Astrocyte of the hippocampus (primary cell): Measurements from ENCODE around the gene RNU6-7.

Experiments used
- DNase-seq: peaks from one replicate; pipeline ENCODE4 v3.0.0; 2011; ENCODE audit warnings: low read depth, low spot score

Gene RNU6-7

GRCh38 chr14:32205554-32205953 lies 3.7 kb downstream of the RNU6-7 start:
- no peak for DNase-seq

- DNase-seq: no peak
Observed at GRCh38 chr14:32205984-32206383, 4.1 kb downstream of the RNU6-7 start.

- no peak for DNase-seq
Observed at GRCh38 chr14:32206552-32206951, 4.7 kb downstream of the RNU6-7 start.

GRCh38 chr14:32208490-32208889 lies 6.6 kb downstream of the RNU6-7 start:
- no peak for DNase-seq

GRCh38 chr14:32209471-32209870 lies 7.6 kb downstream of the RNU6-7 start:
- no peak for DNase-seq

GRCh38 chr14:32211068-32211404 lies 9.2 kb downstream of the RNU6-7 start:
- no peak for DNase-seq

- no peak for DNase-seq
Observed at GRCh38 chr14:32212833-32213232, 11.0 kb downstream of the RNU6-7 start.

GRCh38 chr14:32217301-32217700 lies 15.5 kb downstream of the RNU6-7 start:
- no peak for DNase-seq

GRCh38 chr14:32224737-32225377 lies 23.0 kb downstream of the RNU6-7 start:
- peak; percentile 77 for DNase-seq

- DNase-seq: no peak
Observed at GRCh38 chr14:32225378-32225920, 23.6 kb downstream of the RNU6-7 start.

- DNase-seq: peak; percentile 37
Observed at GRCh38 chr14:32226056-32226455, 24.2 kb downstream of the RNU6-7 start.

GRCh38 chr14:32230181-32230580 lies 28.3 kb downstream of the RNU6-7 start:
- peak; percentile 36 for DNase-seq

GRCh38 chr14:32230695-32231280 lies 28.9 kb downstream of the RNU6-7 start:
- peak; percentile 69 for DNase-seq

- DNase-seq: no peak
Observed at GRCh38 chr14:32232481-32232880, 30.6 kb downstream of the RNU6-7 start.

GRCh38 chr14:32233260-32233659 lies 31.4 kb downstream of the RNU6-7 start:
- DNase-seq: no peak

GRCh38 chr14:32244404-32244803 lies 42.6 kb downstream of the RNU6-7 start:
- DNase-seq: peak; percentile 7

- DNase-seq: no peak
Observed at GRCh38 chr14:32246751-32247150, 44.9 kb downstream of the RNU6-7 start.

GRCh38 chr14:32249371-32249770 lies 47.5 kb downstream of the RNU6-7 start:
- DNase-seq: no peak

- no peak for DNase-seq
Observed at GRCh38 chr14:32249780-32250179, 47.9 kb downstream of the RNU6-7 start.

- no peak for DNase-seq
Observed at GRCh38 chr14:32250681-32251080, 48.8 kb downstream of the RNU6-7 start.

GRCh38 chr14:32251530-32251929 lies 49.7 kb downstream of the RNU6-7 start:
- DNase-seq: peak; percentile 17
